HCT116 (cell line): ENCODE measurements around the gene DCAF11. TPM values are rescaled to one million over a fixed set of nuclear protein-coding genes. Genes with fewer than 3 reads are reported as not detected.

Experiments
- ATAC-seq: fragments of 200-7000 bp; cut with Tn5 transposase; 2 replicates; pipeline ENCODE4 v1.9.1; 2020; ENCODE audit warnings: mild to moderate bottlenecking, moderate library complexity
- BruUV-seq: library from RNA; stranded (reverse); fragments of 400-500 nt; replicated peaks from 2 replicates; lab custom pipeline; 2021; lab: Mats Ljungman, UMichigan
- CTCF ChIA-PET: fragments of 300-600 bp; sonication (Branson Sonifier 250); formaldehyde crosslinking; loops from one replicate; lab custom pipeline; 2021; ENCODE audit warnings: antibody characterized with exemption; lab: Charles Lee
- POLR2A ChIA-PET: fragments of 300-600, 350-600 bp; sonication (Branson Sonifier 250); formaldehyde crosslinking; loops from one replicate; lab custom pipeline; 2021; ENCODE audit warnings: antibody characterized with exemption; lab: Charles Lee
- RAD21 ChIA-PET, 2 experiments: fragments of 300-600 bp; sonication (Branson Sonifier 250); formaldehyde crosslinking; loops; one replicate each; lab custom pipeline; 2023; ENCODE audit warnings: low total read pairs in 2 of 2; ENCODE audit not compliant: uncharacterized antibody in 2 of 2, unreplicated experiment in 2 of 2, low non-redundant PET in 1 of 2; lab: Charles Lee
- DNase-seq: peaks from one replicate; pipeline ENCODE4 v3.0.0-alpha.2; 2010; ENCODE audit warnings: low read depth, low spot score
- H2AFZ ChIP-seq: fragments of 200-600 bp; shearing (Covaris generic), sonication (generic); 2 replicates; pipeline ENCODE4 v1.6.1; 2017; ENCODE audit warnings: low read depth, mixed run types, mixed read lengths, antibody characterized with exemption, low read length; ENCODE audit not compliant: poor library complexity, severe bottlenecking
- H3K27ac ChIP-seq: 2 replicates; pipeline ENCODE4 v1.5.1; 2012; ENCODE audit warnings: low read depth, low read length
- H3K27me3 ChIP-seq: fragments of 200-600 bp; sonication (generic); 2 replicates; pipeline ENCODE4 v1.6.1; 2016; ENCODE audit warnings: mixed run types, low read length, mixed read lengths; ENCODE audit not compliant: insufficient read depth
- H3K36me3 ChIP-seq, 2 experiments: fragments of 200-500 bp in 1 of 2; fragments of 200-600 bp in 1 of 2; sonication (Bioruptor generic) in 1 of 2; sonication (generic) in 1 of 2; 2 replicates each; pipeline versions ENCODE4 v1.5.1 to v1.6.1; 2014 to 2016; ENCODE audit warnings: low read length in 2 of 2, inconsistent platforms in 1 of 2, mixed read lengths in 1 of 2, mixed run types in 1 of 2; ENCODE audit not compliant: insufficient read depth in 2 of 2, control insufficient read depth in 1 of 2
- H3K4me1 ChIP-seq, 2 experiments: fragments of 200-600 bp in 1 of 2; sonication (generic) in 1 of 2; 2 replicates each; pipeline versions ENCODE4 v1.5.1 to v1.6.1; 2012 to 2017; ENCODE audit warnings: low read length in 2 of 2, inconsistent platforms in 1 of 2, mild to moderate bottlenecking in 1 of 2, mixed read lengths in 1 of 2, mixed run types in 1 of 2, moderate library complexity in 1 of 2; ENCODE audit not compliant: insufficient read depth in 2 of 2, control insufficient read depth in 1 of 2
- H3K4me2 ChIP-seq: fragments of 200-600 bp; sonication (generic); 2 replicates; pipeline ENCODE4 v1.6.1; 2017; ENCODE audit warnings: mixed run types, low read length, mixed read lengths
- H3K4me3 ChIP-seq, 2 experiments: fragments of 200-600 bp in 1 of 2; sonication (generic) in 1 of 2; replicated peaks in 1 of 2; 2 replicates each; pipeline ENCODE4 v1.5.1; 2011 to 2016; ENCODE audit warnings: low read length in 2 of 2, control low read depth in 1 of 2, low read depth in 1 of 2, mild to moderate bottlenecking in 1 of 2, mixed read lengths in 1 of 2, mixed run types in 1 of 2
- H3K79me2 ChIP-seq: fragments of 200-600 bp; sonication (generic); 2 replicates; pipeline ENCODE4 v1.6.1; 2017; ENCODE audit warnings: mild to moderate bottlenecking, mixed run types, low read length, moderate library complexity, mixed read lengths; ENCODE audit not compliant: insufficient read depth
- H3K9ac ChIP-seq: fragments of 200-600 bp; sonication (generic); 2 replicates; pipeline ENCODE4 v1.6.1; 2016; ENCODE audit warnings: low read length, mixed read lengths
- H3K9me2 ChIP-seq: fragments of 200-600 bp; sonication (generic), shearing (Covaris generic); 2 replicates; pipeline ENCODE4 v1.6.1; 2017; ENCODE audit warnings: mixed run types, mild to moderate bottlenecking, moderate library complexity; ENCODE audit not compliant: insufficient read depth
- H3K9me3 ChIP-seq, 2 experiments: fragments of 200-500 bp in 1 of 2; fragments of 200-600 bp in 1 of 2; sonication (Bioruptor generic) in 1 of 2; sonication (generic) in 1 of 2; 2 replicates each; pipeline ENCODE4 v1.6.1; 2014 to 2017; ENCODE audit warnings: low read length in 2 of 2, mixed read lengths in 2 of 2, inconsistent platforms in 1 of 2, low read depth in 1 of 2, mild to moderate bottlenecking in 1 of 2, mixed run types in 1 of 2, moderate library complexity in 1 of 2; ENCODE audit not compliant: control insufficient read depth in 1 of 2, insufficient read depth in 1 of 2
- H4K20me1 ChIP-seq: fragments of 200-600 bp; sonication (generic), shearing (Covaris generic); 2 replicates; pipeline ENCODE4 v1.6.1; 2017; ENCODE audit warnings: mixed run types, mild to moderate bottlenecking, moderate library complexity; ENCODE audit not compliant: insufficient read depth
- ATF3 ChIP-seq: IDR thresholded peaks from 2 replicates; pipeline ENCODE4 v1.6.1; 2012
- CEBPB ChIP-seq: IDR thresholded peaks from 2 replicates; pipeline ENCODE4 v1.6.1; 2012; ENCODE audit warnings: low read depth
- CTCF ChIP-seq, 3 experiments: fragments of 200-600 bp in 1 of 3; sonication (generic) in 1 of 3; IDR thresholded peaks in 2 of 3; conservative IDR thresholded peaks in 1 of 3; 2 replicates each; pipeline ENCODE4 v1.5.1; 2012 to 2017; ENCODE audit warnings: low read depth in 2 of 3, low read length in 2 of 3, antibody characterized with exemption in 1 of 3, borderline replicate concordance in 1 of 3, control low read depth in 1 of 3, mild to moderate bottlenecking in 1 of 3, mixed read lengths in 1 of 3, mixed run types in 1 of 3, moderate library complexity in 1 of 3; ENCODE audit not compliant: insufficient read depth in 1 of 3
- EGR1 ChIP-seq: IDR thresholded peaks from 2 replicates; pipeline ENCODE4 v1.6.1; 2012; ENCODE audit warnings: low read depth
- ELF1 ChIP-seq: IDR thresholded peaks from 2 replicates; pipeline ENCODE4 v1.6.1; 2012; ENCODE audit warnings: low read depth, borderline replicate concordance
- EZH2 ChIP-seq: fragments of 200-600 bp; sonication (generic); IDR thresholded peaks from 2 replicates; pipeline ENCODE4 v1.6.1; 2017; ENCODE audit warnings: antibody characterized with exemption, mixed run types
- EZH2phosphoT487 ChIP-seq: fragments of 200-600 bp; IDR thresholded peaks from 2 replicates; pipeline ENCODE4 v1.6.1; 2018; ENCODE audit warnings: antibody characterized with exemption, borderline replicate concordance
- POLR2A ChIP-seq: IDR thresholded peaks from 2 replicates; pipeline ENCODE4 v1.7.0; 2011; ENCODE audit warnings: borderline replicate concordance; ENCODE audit not compliant: insufficient read depth, insufficient read length; ENCODE audit errors: extremely low read depth
- REST ChIP-seq: IDR thresholded peaks from 2 replicates; pipeline ENCODE4 v1.6.1; 2012; ENCODE audit warnings: low read depth
- SP1 ChIP-seq: IDR thresholded peaks from 2 replicates; pipeline ENCODE4 v1.6.1; 2012; ENCODE audit warnings: low read depth
- SRF ChIP-seq: IDR thresholded peaks from 2 replicates; pipeline ENCODE4 v1.6.1; 2012; ENCODE audit warnings: low read depth
- TCF7L2 ChIP-seq: IDR thresholded peaks from 2 replicates; pipeline ENCODE4 v1.7.0; 2011; ENCODE audit warnings: borderline replicate concordance, inconsistent platforms; ENCODE audit not compliant: insufficient read depth, insufficient read length; ENCODE audit errors: extremely low read depth
- YY1 ChIP-seq: IDR thresholded peaks from 2 replicates; pipeline ENCODE4 v1.6.1; 2011; ENCODE audit warnings: low read length, low read depth, moderate library complexity, mild to moderate bottlenecking; ENCODE audit not compliant: insufficient replicate concordance; ENCODE audit errors: extremely low read depth
- intact Hi-C: fragments of 100-400 bp; cut with micrococcal nuclease; formaldehyde crosslinking; loops from 2 replicates; pipeline ENCODE4 v1.10.0; 2022
- total RNA-seq: library from RNA; stranded (reverse); gene quantifications from one replicate; pipeline ENCODE4 v1.2.1, GENCODE V29; 2021; ENCODE audit not compliant: unreplicated experiment

The DCAF11 gene
- total RNA-seq, 1 experiment from 2014 or later: 47.5 TPM

GRCh38 chr14:24100197-24100981, 14.2 kb upstream of the DCAF11 start:
- intact Hi-C loops: no loop called here
- Histone ChIP-seq H3K4me2 (no peak overlapping the region), H4K20me1 (no peaks in the 10 kb centered on the region), H2AFZ (no peak overlapping the region), H3K27me3 (no peaks in the 10 kb centered on the region), H3K9me3 (peaks cover 0 to 5% of the 10 kb centered on the region in 2 experiments; a peak in 1 of 4 replicates), H3K9me2 (no peaks in the 10 kb centered on the region), H3K79me2 (no peaks in the 10 kb centered on the region), H3K4me3 (no peak overlapping the region), H3K36me3 (no peaks in the 10 kb centered on the region), H3K4me1 (peaks cover 4 to 5% of the 10 kb centered on the region in 2 experiments; a peak in 3 of 4 replicates), H3K27ac (no peak overlapping the region), H3K9ac (no peak overlapping the region)
- no TSS peak for BruUV-seq
- POLR2A ChIA-PET: interaction anchor here (0.6 to 1.3 kb wide), 2 partner anchors 8 to 27 kb away, joined by 3 read pairs; no protein-coding TSS in a partner anchor
- no peak for ATAC-seq
- RAD21 ChIA-PET: no interaction called here
- CTCF ChIA-PET: no interaction called here
- no peak for DNase-seq
- TF ChIP-seq SP1 (no peak), EGR1 (no peak)

GRCh38 chr14:24100982-24101494, 13.5 kb upstream of the DCAF11 start:
- H3K79me2 ChIP-seq: no peaks in the 10 kb centered on the region
- H3K9me2 ChIP-seq: no peaks in the 10 kb centered on the region
- ChIA-PET POLR2A (interaction anchor here (0.6 to 1.3 kb wide), 2 partner anchors 9 to 26 kb away, joined by 3 read pairs; no protein-coding TSS in a partner anchor), CTCF (no interaction called here), RAD21 (no interaction called here)
- no peak overlapping the region for H3K4me2 ChIP-seq
- BruUV-seq: no TSS peak
- H3K27ac ChIP-seq: no peak overlapping the region
- ATAC-seq (no peak), DNase-seq (no peak)
- H3K4me1 ChIP-seq: no peaks in the 10 kb centered on the region
- no peak overlapping the region for H3K4me3 ChIP-seq
- H3K9ac ChIP-seq: no peak overlapping the region
- H3K36me3 ChIP-seq: no peaks in the 10 kb centered on the region
- peaks cover 0 to 5% of the 10 kb centered on the region in 2 experiments; a peak in 1 of 4 replicates for H3K9me3 ChIP-seq
- no peak overlapping the region for H2AFZ ChIP-seq
- intact Hi-C loops: no loop called here
- H3K27me3 ChIP-seq: no peaks in the 10 kb centered on the region
- no peaks in the 10 kb centered on the region for H4K20me1 ChIP-seq
- TF ChIP-seq EGR1 (no peak), ELF1 (no peak), POLR2A (no peak), ATF3 (no peak), SRF (no peak), EZH2 (no peak), CTCF (IDR thresholded peaks at IDR 0.05 in 2 of 3, conservative IDR thresholded peaks at IDR 0.05 in 1 of 3; ENCODE audit: borderline replicate concordance in 1 of 3, insufficient read depth in 1 of 3, low read depth in 2 of 3, low read length in 2 of 3) (no peak), REST (no peak), YY1 (no peak), CEBPB (no peak), EZH2phosphoT487 (no peak), TCF7L2 (no peak)
